SK-N-SH (cell line): ENCODE data around the gene CEP295NL.

ENCODE experiments used
- CHD2 ChIP-seq: fragments of 150-350 bp; IDR thresholded peaks from 2 replicates; pipeline ENCODE4 v1.6.1; 2018; ENCODE audit warnings: low read length; ENCODE audit not compliant: partially characterized antibody
- CTCF ChIP-seq: fragments of 200-600 bp; sonication (generic); IDR thresholded peaks from 2 replicates; pipeline ENCODE4 v1.6.1; 2017; ENCODE audit warnings: antibody characterized with exemption, mild to moderate bottlenecking, moderate library complexity
- ELF1 ChIP-seq: IDR thresholded peaks from 2 replicates; pipeline ENCODE4 v1.4.0; 2012
- EZH2phosphoT487 ChIP-seq: fragments of 200-600 bp; sonication (generic); IDR thresholded peaks from 2 replicates; pipeline ENCODE4 v1.6.1; 2017; ENCODE audit warnings: low read depth, mixed run types, mild to moderate bottlenecking, antibody characterized with exemption, moderate library complexity, borderline replicate concordance
- MXI1 ChIP-seq: IDR thresholded peaks from 2 replicates; pipeline ENCODE4 v1.6.1; 2012; ENCODE audit warnings: mild to moderate bottlenecking, low read depth, low read length, improper control_type of control experiment
- POLR2AphosphoS5 ChIP-seq: IDR thresholded peaks from 2 replicates; pipeline ENCODE4 v1.6.1; 2012; ENCODE audit warnings: low read depth, low read length
- RCOR1 ChIP-seq: fragments of 150-350 bp; IDR thresholded peaks from 2 replicates; pipeline ENCODE4 v1.6.1; 2017; ENCODE audit warnings: antibody characterized with exemption, low read length
- REST ChIP-seq: IDR thresholded peaks from 2 replicates; pipeline ENCODE4 v1.6.1; 2012; ENCODE audit warnings: mild to moderate bottlenecking, low read depth, low read length, moderate library complexity
- SIN3A ChIP-seq: IDR thresholded peaks from 2 replicates; pipeline ENCODE4 v1.6.1; 2012; ENCODE audit warnings: low read depth, mild to moderate bottlenecking, low read length, moderate library complexity, borderline replicate concordance
- TCF12 ChIP-seq: IDR thresholded peaks from 2 replicates; pipeline ENCODE4 v1.4.0; 2012
- YY1 ChIP-seq: IDR thresholded peaks from 2 replicates; pipeline ENCODE4 v1.4.0; 2012; ENCODE audit warnings: low read depth, mild to moderate bottlenecking
- TF ChIP-seq, protein P1 (sequence below): IDR thresholded peaks from 2 replicates; pipeline ENCODE4; 2012
- TF ChIP-seq, protein P2 (sequence below): IDR thresholded peaks from 2 replicates; pipeline ENCODE4 v1.4.0; 2012; ENCODE audit warnings: low read depth

DNA sequence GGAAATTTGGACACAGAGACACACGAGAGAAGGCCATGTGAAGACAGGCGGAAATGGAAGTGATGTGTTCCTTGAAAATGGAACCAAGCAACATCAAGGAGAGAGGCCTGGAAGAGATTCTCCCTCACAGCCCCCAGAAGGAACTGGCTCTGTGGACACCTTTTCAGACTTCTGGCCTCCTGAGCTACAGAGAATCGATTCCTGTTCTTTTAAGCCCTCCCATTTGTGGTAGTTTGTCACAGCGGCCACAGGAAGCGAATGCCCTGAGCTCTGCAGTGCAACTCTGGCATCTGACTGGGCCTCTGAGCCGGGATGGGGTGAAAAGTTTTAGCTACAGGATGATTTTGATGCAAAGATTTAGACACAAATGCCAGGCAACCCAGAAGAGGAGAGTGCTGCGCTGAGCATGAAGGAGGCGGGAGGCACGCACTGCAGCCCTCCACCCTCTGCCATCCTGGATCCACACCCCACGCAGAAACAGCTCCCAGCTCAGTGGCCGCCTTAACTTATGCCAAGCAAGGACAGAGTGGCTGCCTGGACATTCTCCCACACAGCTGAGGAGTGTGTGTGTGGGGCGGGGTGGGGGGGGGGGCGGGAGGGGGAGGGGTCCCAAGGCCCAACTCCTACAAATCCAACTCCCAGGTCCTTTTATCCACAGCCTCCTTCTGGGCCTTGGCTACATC, 20.0 kb upstream of the CEP295NL start:
- no peak for TF ChIP-seq YY1
- TF ChIP-seq CTCF: no peak
- TF ChIP-seq TCF12: no peak
- TF ChIP-seq ELF1: no peak
- no peak for TF ChIP-seq EZH2phosphoT487
- TF ChIP-seq, protein P1, sequence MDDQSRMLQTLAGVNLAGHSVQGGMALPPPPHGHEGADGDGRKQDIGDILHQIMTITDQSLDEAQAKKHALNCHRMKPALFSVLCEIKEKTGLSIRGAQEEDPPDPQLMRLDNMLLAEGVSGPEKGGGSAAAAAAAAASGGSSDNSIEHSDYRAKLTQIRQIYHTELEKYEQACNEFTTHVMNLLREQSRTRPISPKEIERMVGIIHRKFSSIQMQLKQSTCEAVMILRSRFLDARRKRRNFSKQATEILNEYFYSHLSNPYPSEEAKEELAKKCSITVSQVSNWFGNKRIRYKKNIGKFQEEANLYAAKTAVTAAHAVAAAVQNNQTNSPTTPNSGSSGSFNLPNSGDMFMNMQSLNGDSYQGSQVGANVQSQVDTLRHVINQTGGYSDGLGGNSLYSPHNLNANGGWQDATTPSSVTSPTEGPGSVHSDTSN: no peak
- no peak for TF ChIP-seq MXI1
- no peak for TF ChIP-seq REST
- no peak for TF ChIP-seq CHD2
- TF ChIP-seq POLR2AphosphoS5: no peak
- no peak for TF ChIP-seq RCOR1
- TF ChIP-seq, protein P2, sequence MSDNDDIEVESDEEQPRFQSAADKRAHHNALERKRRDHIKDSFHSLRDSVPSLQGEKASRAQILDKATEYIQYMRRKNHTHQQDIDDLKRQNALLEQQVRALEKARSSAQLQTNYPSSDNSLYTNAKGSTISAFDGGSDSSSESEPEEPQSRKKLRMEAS: no peak
- no peak for TF ChIP-seq SIN3A
